Esophagus squamous epithelium (tissue), 4 donors: ENCODE results near the gene MYO15A.

Experiments used
- POLR2A ChIP-seq, 4 donors: fragments of 450-650 bp; IDR thresholded peaks; one replicate each; pipeline ENCODE4 v1.6.1; 2017; ENCODE audit warnings: antibody characterized with exemption in 4 of 4, mild to moderate bottlenecking in 4 of 4, moderate library complexity in 3 of 4
- TF ChIP-seq, protein P1 (sequence below), 6 experiments: fragments of 450-650 bp in 4 of 6; fragments of 200-600 bp in 2 of 6; sonication (generic) in 2 of 6; IDR thresholded peaks; one replicate each; pipeline ENCODE4 v1.5.1; 2016 to 2019; ENCODE audit warnings: antibody characterized with exemption in 6 of 6, mild to moderate bottlenecking in 4 of 6, moderate library complexity in 4 of 6

GRCh38 chr17:18213666-18214270, 105.2 kb downstream of the MYO15A start:
- TF ChIP-seq, protein P1, sequence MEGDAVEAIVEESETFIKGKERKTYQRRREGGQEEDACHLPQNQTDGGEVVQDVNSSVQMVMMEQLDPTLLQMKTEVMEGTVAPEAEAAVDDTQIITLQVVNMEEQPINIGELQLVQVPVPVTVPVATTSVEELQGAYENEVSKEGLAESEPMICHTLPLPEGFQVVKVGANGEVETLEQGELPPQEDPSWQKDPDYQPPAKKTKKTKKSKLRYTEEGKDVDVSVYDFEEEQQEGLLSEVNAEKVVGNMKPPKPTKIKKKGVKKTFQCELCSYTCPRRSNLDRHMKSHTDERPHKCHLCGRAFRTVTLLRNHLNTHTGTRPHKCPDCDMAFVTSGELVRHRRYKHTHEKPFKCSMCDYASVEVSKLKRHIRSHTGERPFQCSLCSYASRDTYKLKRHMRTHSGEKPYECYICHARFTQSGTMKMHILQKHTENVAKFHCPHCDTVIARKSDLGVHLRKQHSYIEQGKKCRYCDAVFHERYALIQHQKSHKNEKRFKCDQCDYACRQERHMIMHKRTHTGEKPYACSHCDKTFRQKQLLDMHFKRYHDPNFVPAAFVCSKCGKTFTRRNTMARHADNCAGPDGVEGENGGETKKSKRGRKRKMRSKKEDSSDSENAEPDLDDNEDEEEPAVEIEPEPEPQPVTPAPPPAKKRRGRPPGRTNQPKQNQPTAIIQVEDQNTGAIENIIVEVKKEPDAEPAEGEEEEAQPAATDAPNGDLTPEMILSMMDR (IDR thresholded peaks at IDR 0.05): no peak
- TF ChIP-seq POLR2A (IDR thresholded peaks at IDR 0.05): no peak
